HG02840 (cell line): ENCODE results near the gene IMMT.
A peak's percentile ranks its signal among the peaks of the same experiment; 100 is the strongest.

Experiments used
- ATAC-seq: cut with Tn5 transposase; IDR thresholded peaks from one replicate; pipeline ENCODE4 v1.9.1; 2021; ENCODE audit warnings: mild to moderate bottlenecking, moderate library complexity, moderate number of reproducible peaks; ENCODE audit not compliant: unreplicated experiment, low FRiP score

Gene IMMT

DNA sequence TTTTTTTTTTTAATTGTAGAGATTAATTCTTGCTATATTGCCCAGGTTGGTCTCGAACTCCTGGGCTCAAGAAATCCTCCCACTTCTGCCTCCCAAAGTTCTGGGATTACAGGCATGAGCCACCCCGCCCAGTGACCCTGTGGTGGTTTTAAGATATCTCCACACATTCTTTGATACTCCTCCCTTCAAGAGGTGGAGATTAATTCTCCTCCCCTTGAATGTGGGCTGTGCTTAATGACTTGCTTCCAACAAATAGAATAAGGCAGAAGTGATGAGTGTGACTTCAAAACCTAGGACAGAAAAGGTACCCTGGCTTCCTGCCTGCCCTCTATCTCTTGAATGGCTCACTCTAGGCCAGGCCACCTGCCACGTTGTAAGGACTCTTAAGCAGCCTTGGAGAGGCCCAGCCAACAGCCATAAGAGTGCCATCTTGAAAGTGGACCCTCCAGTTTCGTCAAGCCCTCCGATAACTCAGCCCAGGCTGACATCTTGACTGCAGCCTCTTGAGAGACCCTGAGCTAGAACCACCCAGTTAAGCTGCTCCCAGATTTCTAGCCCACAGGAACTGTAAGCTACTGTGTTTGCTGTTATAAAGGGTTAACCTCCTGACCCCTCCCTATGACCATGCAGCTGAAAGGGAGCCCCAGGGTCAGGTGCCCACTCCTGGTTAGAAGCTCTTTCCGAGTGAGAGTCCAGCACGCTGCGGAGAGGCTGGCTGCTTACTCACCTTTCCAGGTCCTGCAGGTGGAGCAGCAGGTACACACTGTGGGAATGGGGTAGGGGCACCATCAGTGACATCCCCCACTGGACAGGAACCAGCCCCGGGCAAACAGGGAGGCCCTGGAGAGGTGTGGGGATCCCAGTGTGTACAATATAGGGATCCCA lies 31.6 kb upstream of the IMMT start:
- ATAC-seq: no peak

GRCh38 chr2:86226070-86226469 lies 30.8 kb upstream of the IMMT start:
- no peak for ATAC-seq

- ATAC-seq: peak; percentile 51
Observed at GRCh38 chr2:86225581-86225980, 30.3 kb upstream of the IMMT start.

- no peak for ATAC-seq
Observed at GRCh38 chr2:86224645-86225355, 29.5 kb upstream of the IMMT start.

GRCh38 chr2:86223927-86224560 lies 28.8 kb upstream of the IMMT start:
- ATAC-seq: no peak

DNA sequence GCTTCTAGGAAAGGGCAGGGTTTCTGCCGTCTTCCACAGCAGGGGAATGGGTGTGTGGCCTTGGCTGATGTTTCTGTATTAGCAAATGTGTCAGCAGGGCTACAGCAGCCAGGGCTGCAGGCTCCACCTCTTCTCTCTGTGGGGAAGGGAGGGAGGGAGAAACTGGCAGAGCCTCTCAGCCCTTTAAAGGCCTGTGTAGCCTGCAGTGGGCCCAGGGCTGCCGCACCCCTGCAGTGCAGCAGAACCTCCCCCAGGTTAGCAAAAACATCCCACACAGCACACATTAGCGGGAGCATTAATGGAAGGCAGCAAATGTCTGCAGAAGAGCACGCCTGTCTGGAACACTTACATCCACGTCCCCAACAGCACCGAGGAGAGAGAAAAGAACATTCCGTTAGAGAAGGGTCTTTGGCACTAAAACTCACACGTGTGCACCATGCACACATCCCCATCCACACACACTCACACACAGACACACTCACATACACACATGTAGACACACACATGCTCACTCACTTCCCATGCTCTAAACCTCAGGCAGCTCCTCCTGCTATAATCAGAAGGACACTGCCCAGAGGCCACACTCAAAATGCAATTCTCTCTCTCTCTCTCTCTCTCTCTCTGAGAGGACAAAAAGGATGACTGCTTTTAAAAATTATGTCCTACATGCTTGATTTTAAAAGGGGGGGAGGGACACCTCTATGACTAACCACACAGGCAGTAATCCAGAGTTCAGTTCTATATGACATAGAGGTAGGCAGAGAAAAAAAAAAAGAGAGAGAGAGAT lies 28.1 kb upstream of the IMMT start:
- ATAC-seq: no peak

DNA sequence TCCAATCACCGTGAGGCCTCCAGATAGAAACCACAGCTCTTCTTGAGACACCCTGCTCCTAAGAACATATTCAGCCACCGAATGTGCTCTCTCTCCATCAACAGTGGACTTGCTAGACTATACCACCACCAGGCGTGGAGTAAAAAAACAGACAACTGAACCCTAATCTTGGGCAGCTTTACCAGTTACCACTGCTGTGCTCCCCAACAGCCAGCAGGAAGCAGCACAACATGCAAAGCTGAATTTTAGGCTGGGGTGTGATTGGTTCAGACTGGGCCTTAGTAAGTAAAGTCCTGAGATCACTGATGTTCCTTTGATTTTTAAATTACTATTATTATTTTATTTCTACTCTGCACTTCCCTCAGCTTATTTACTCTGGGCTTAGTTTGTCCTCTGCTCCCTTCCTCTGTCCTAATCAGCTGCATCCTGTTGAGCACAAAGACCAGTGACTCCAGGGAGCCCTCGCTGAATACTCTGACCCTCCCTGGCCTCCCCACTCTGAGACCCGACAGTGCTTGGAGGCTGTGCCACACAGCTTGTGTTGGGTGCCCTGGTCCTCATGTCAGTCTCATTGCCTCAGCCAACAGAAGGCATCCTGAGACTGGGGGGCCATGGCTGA lies 25.9 kb upstream of the IMMT start:
- ATAC-seq: no peak

DNA sequence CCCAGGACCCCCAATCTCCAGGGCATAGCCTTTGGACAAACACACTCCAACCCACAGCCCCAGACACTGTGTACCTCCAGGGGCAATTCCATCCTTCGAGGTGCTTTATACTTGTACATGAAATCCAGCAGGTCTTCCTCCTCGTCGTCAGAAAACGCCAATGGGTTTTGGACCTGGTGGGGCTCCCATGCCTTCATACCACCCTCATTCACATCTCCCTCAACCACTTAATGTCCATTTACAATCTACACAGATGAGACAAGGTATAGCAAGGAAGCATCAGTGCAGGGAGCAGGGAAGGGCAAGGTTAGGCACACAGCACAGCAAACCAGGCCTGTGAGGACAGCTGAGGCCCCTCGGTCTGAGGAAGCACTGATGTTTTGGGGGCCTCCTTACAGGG lies 24.6 kb upstream of the IMMT start:
- no peak for ATAC-seq

- no peak for ATAC-seq
Observed at GRCh38 chr2:86218124-86218523, 22.9 kb upstream of the IMMT start.

- ATAC-seq: no peak
Observed at GRCh38 chr2:86216575-86217555, 21.6 kb upstream of the IMMT start.

DNA sequence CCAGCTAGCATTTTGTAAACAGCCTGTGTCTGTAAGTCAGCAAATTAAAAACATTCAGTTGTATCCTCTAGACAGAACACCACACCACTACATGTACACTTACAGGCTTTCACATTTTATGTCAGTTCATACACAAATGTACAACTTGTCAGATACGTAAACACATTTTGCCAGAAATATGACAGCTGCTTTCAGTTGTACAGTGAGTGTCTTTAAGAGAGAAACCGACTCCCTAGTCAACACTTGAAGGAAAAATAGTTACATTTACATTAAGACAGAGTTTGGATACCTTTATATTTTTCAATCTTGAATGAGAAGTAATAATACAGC lies 19.2 kb upstream of the IMMT start:
- no peak for ATAC-seq

DNA sequence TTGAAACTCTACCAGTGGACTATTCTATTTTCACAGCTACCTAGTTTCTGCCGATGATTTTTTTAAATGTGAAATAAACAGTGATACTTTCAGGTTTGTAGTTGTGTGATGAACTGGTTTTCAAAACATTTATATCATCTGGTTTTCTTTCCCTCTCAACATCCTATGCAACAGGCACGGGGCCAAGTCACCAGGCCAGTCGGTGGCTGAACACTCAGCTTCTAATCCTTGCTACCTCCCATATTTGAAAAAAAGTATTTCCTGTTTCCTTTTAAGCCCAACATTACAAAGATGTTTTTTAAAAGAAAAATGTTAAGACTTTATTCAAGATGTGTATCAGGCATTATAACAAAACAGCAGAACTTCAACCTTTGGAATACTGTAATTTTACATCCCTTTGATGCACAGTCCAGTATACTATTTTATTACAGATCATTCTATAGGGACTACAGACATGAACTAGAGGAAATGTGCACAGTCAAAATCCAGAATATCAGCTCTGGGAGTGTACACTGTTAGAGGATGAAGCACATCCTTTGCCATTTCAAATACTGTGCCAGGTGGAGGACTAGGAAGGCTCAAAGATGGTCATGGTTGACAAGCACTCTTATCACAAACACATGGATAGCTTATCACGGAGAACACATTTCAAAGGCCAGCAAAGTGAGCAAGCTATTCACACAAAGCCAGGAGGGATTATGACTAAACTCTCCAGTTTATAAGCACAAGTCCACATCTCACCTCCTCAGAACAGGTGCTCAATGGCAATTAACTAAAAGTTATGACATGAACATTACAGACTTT lies 18.6 kb upstream of the IMMT start:
- ATAC-seq: no peak

DNA sequence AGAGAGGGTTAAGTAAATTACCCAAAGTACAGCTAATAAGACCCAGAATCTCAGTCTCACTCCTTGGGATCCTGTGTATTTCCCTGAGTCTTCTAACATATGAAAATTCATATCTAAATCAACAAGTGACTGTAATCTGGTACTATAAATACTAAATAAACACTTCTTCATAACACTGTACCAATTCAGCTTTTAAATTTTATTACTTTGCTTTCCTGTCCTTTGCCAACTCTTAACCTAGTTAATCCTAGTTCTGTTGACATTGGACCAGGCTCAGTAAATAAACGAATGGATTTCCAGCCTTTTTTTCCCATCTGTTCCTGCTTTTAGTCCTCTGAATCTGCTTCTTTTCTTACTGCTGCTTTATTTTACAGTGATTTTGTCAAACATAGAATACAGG lies 17.8 kb upstream of the IMMT start:
- no peak for ATAC-seq

GRCh38 chr2:86211796-86212188 lies 16.5 kb upstream of the IMMT start:
- no peak for ATAC-seq

DNA sequence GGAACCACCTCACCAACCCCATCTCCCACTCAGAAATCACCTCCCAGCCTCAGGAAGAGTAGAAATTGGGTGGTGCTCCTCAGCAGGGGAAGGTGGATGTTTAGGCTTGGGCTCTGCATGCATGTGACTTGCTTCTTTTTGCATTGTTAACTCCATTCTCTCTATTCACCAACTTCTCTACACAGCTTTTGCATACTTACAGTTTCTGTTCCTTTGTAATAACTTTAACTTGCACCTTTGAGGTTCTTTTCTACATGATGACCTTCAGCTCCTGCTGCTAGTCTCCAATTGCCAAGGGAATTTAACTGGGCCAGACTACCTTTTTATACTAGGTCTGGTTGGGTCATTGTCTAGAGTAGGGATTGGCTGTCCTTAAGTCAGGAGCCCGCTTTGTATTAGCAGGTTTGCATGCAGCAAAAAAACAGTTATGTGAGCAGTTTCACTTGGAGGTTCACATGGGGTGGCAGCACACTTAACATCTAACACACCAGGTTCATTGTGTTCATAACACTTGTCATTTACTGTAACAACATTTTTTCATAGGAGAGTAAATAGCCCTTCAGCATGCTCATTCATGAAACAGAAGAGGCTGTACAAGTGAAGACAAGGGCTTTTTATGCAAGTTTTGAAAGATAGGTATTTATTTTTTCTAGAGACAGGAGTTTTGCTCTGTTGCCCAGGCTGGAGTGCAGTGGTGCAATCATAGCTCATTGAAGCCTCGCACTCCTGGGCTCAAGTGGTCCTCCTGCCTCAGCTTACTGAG lies 16.0 kb upstream of the IMMT start:
- no peak for ATAC-seq

- no peak for ATAC-seq
Observed at GRCh38 chr2:86204458-86204857, 9.2 kb upstream of the IMMT start.

GRCh38 chr2:86203614-86204013 lies 8.4 kb upstream of the IMMT start:
- ATAC-seq: no peak

DNA sequence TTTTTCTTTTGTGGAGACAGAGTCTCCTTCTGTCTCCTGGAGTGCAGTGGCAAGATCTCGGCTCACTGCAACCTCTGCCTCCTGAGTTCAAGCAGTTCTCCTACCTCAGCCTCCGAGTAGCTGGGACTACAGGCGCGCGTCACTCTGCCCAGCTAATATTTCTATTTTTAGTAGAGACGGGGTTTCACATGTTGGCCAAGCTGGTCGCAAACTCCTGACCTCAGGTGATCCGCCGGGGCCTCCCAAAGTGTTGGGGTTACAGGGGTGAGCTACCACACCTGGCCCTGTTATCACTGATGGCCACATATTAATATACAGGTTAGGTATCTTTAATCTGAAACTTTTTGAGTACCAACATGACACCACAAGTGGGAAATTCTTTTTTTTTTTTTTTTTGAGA lies 7.4 kb upstream of the IMMT start:
- ATAC-seq: no peak
